HepG2 (cell line): ENCODE results near the gene TOR4A. TPM values are rescaled to one million over a fixed set of nuclear protein-coding genes. Genes with fewer than 3 reads are reported as not detected.

Experiments used
- ATF3 ChIP-seq: sonication (generic); formaldehyde crosslinking; IDR thresholded peaks from 2 replicates; pipeline ENCODE4 v1.4.0; 2020; ENCODE audit warnings: missing genetic modification reagents
- CBX2 ChIP-seq, 2 experiments: fragments of 200-600 bp in 1 of 2; sonication (generic); formaldehyde crosslinking in 1 of 2; IDR thresholded peaks; 2 replicates each; pipeline versions ENCODE4 v1.7.0 to v1.8.1; 2018 to 2022; ENCODE audit warnings: low read depth in 2 of 2, low read length in 1 of 2, mild to moderate bottlenecking in 1 of 2, missing genetic modification reagents in 1 of 2
- ELF4 ChIP-seq: sonication (generic); formaldehyde crosslinking; IDR thresholded peaks from 2 replicates; pipeline ENCODE4 v1.5.0; 2020; ENCODE audit warnings: missing genetic modification reagents, mild to moderate bottlenecking, moderate library complexity, borderline replicate concordance
- GTF3A ChIP-seq: sonication (generic); formaldehyde crosslinking; conservative IDR thresholded peaks from 2 replicates; pipeline ENCODE4 v1.4.0; 2020; ENCODE audit warnings: mild to moderate bottlenecking, missing genetic modification reagents
- KDM3A ChIP-seq: IDR thresholded peaks from 2 replicates; pipeline ENCODE4 v1.6.1; 2018; ENCODE audit warnings: low read depth, missing compliant biosample characterization
- PHF20 ChIP-seq: sonication (generic); formaldehyde crosslinking; IDR thresholded peaks from 2 replicates; pipeline ENCODE4 v1.5.0; 2020; ENCODE audit warnings: mild to moderate bottlenecking, missing genetic modification reagents
- PHF8 ChIP-seq: sonication (generic); formaldehyde crosslinking; IDR thresholded peaks from 2 replicates; pipeline ENCODE4 v1.5.0; 2020; ENCODE audit warnings: missing genetic modification reagents
- RFX1 ChIP-seq: fragments of 450-650 bp; IDR thresholded peaks from 2 replicates; pipeline ENCODE4 v1.6.1; 2017
- SNRNP70 ChIP-seq: fragments of 200-400 bp; formaldehyde crosslinking; IDR thresholded peaks from 2 replicates; pipeline ENCODE4 v1.6.1; 2017; ENCODE audit warnings: mild to moderate bottlenecking, low read depth, low read length, moderate library complexity
- SRY ChIP-seq: sonication (generic); formaldehyde crosslinking; IDR thresholded peaks from 2 replicates; pipeline ENCODE4 v1.8.0; 2022; ENCODE audit warnings: mild to moderate bottlenecking, missing genetic modification reagents
- SUZ12 ChIP-seq: fragments of 150-350 bp; IDR thresholded peaks from 2 replicates; pipeline ENCODE4 v1.6.1; 2014; ENCODE audit warnings: low read depth, low read length
- TFDP2 ChIP-seq: sonication (generic); formaldehyde crosslinking; IDR thresholded peaks from 2 replicates; pipeline ENCODE4 v1.4.0; 2020; ENCODE audit warnings: missing genetic modification reagents
- ZFP36 ChIP-seq: fragments of 150-350 bp; IDR thresholded peaks from 2 replicates; pipeline ENCODE4 v1.6.1; 2018; ENCODE audit warnings: borderline replicate concordance, low read length, low read depth; ENCODE audit not compliant: partially characterized antibody
- ZNF136 ChIP-seq: sonication (generic); formaldehyde crosslinking; IDR thresholded peaks from 2 replicates; pipeline ENCODE4 v1.8.1; 2022; ENCODE audit warnings: low read depth, mild to moderate bottlenecking, moderate library complexity, missing genetic modification reagents
- ZNF720 ChIP-seq: sonication (generic); formaldehyde crosslinking; IDR thresholded peaks from 2 replicates; pipeline ENCODE4 v1.4.0; 2020; ENCODE audit warnings: missing genetic modification reagents
- ZSCAN12 ChIP-seq: sonication (generic); formaldehyde crosslinking; IDR thresholded peaks from 2 replicates; pipeline ENCODE4 v1.9.0; 2021; ENCODE audit warnings: mild to moderate bottlenecking, missing genetic modification reagents
- polyA plus RNA-seq, 8 experiments: library from polyadenylated mRNA; depleted of rRNA in 3 of 8; stranded (reverse) in 7 of 8; unstranded in 1 of 8; fragments of >200 nt; fragmentation: Illumina TruSeq in 4 of 8; extraction: Trizol in 4 of 8; gene quantifications; 2 replicates each; pipeline versions ENCODE4 v1.2.1 to v1.2.3, GENCODE V29; 2011 to 2016; ENCODE audit warnings: low read depth in 4 of 8, missing spikeins in 1 of 8, mixed read lengths in 1 of 8; ENCODE audit not compliant: insufficient read depth in 1 of 8
- total RNA-seq, 5 experiments: library from RNA; depleted of rRNA; stranded (reverse); fragments of >200 nt; fragmentation: Illumina TruSeq; extraction: Trizol; gene quantifications; 2 replicates each; pipeline ENCODE4 v1.2.3, GENCODE V29; 2016; ENCODE audit warnings: low read depth in 1 of 5
- TF ChIP-seq, protein P1 (sequence below): sonication (generic); formaldehyde crosslinking; IDR thresholded peaks from 2 replicates; pipeline ENCODE4 v1.4.0; 2020; ENCODE audit warnings: mild to moderate bottlenecking, missing genetic modification reagents
- TF ChIP-seq, protein P2 (sequence below), 2 experiments: IDR thresholded peaks; 2 replicates each; pipeline ENCODE4 v1.6.1; 2011 to 2012; ENCODE audit warnings: low read length in 2 of 2, borderline replicate concordance in 1 of 2, low read depth in 1 of 2, mild to moderate bottlenecking in 1 of 2, moderate library complexity in 1 of 2
- TF ChIP-seq, protein P3 (sequence below): sonication (generic); formaldehyde crosslinking; IDR thresholded peaks from 2 replicates; pipeline ENCODE4 v1.9.0; 2021; ENCODE audit warnings: missing genetic modification reagents, borderline replicate concordance

The TOR4A gene
- total and polyA plus RNA-seq, 2 of the 13 experiments (the other 11 are each of a cell fraction or from before 2014, with no cell fraction given): 11.1 to 14.2 TPM

- TF ChIP-seq, protein P1, sequence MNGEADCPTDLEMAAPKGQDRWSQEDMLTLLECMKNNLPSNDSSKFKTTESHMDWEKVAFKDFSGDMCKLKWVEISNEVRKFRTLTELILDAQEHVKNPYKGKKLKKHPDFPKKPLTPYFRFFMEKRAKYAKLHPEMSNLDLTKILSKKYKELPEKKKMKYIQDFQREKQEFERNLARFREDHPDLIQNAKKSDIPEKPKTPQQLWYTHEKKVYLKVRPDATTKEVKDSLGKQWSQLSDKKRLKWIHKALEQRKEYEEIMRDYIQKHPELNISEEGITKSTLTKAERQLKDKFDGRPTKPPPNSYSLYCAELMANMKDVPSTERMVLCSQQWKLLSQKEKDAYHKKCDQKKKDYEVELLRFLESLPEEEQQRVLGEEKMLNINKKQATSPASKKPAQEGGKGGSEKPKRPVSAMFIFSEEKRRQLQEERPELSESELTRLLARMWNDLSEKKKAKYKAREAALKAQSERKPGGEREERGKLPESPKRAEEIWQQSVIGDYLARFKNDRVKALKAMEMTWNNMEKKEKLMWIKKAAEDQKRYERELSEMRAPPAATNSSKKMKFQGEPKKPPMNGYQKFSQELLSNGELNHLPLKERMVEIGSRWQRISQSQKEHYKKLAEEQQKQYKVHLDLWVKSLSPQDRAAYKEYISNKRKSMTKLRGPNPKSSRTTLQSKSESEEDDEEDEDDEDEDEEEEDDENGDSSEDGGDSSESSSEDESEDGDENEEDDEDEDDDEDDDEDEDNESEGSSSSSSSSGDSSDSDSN (CRISPR knock-in tag): peak; percentile 59; the same call in 1 of the 2 replicates
- TF ChIP-seq PHF20 (CRISPR knock-in tag): no peak
- TF ChIP-seq ZFP36: no peak
- no peak for TF ChIP-seq TFDP2 (CRISPR knock-in tag)
- no peak for TF ChIP-seq RFX1
- no peak for TF ChIP-seq ELF4
- 0 out of 2 replicates have a peak, but pooled peaks have one; percentile 14 for TF ChIP-seq GTF3A (CRISPR knock-in tag)
- TF ChIP-seq ZNF720 (CRISPR knock-in tag): no peak
- TF ChIP-seq, protein P2, sequence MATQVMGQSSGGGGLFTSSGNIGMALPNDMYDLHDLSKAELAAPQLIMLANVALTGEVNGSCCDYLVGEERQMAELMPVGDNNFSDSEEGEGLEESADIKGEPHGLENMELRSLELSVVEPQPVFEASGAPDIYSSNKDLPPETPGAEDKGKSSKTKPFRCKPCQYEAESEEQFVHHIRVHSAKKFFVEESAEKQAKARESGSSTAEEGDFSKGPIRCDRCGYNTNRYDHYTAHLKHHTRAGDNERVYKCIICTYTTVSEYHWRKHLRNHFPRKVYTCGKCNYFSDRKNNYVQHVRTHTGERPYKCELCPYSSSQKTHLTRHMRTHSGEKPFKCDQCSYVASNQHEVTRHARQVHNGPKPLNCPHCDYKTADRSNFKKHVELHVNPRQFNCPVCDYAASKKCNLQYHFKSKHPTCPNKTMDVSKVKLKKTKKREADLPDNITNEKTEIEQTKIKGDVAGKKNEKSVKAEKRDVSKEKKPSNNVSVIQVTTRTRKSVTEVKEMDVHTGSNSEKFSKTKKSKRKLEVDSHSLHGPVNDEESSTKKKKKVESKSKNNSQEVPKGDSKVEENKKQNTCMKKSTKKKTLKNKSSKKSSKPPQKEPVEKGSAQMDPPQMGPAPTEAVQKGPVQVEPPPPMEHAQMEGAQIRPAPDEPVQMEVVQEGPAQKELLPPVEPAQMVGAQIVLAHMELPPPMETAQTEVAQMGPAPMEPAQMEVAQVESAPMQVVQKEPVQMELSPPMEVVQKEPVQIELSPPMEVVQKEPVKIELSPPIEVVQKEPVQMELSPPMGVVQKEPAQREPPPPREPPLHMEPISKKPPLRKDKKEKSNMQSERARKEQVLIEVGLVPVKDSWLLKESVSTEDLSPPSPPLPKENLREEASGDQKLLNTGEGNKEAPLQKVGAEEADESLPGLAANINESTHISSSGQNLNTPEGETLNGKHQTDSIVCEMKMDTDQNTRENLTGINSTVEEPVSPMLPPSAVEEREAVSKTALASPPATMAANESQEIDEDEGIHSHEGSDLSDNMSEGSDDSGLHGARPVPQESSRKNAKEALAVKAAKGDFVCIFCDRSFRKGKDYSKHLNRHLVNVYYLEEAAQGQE (IDR thresholded peaks at IDR 0.05; ENCODE audit: borderline replicate concordance in 1 of 2, low read depth in 1 of 2, low read length in 2 of 2): no peak
- no peak for TF ChIP-seq SNRNP70
- no peak for TF ChIP-seq KDM3A
- 0 out of 2 replicates have a peak, but pooled peaks have one; percentile 15 for TF ChIP-seq PHF8 (CRISPR knock-in tag)
- no peak for TF ChIP-seq SUZ12
- no peak for TF ChIP-seq CBX2 (IDR thresholded peaks at IDR 0.05; ENCODE audit: low read depth, low read length)
- no peak for TF ChIP-seq CBX2 (CRISPR knock-in tag; IDR thresholded peaks at IDR 0.05; ENCODE audit: low read depth)
- TF ChIP-seq ATF3: no peak
- TF ChIP-seq SRY (CRISPR knock-in tag): 0 out of 2 replicates have a peak, but pooled peaks have one; percentile 25
- no peak for TF ChIP-seq ZNF136 (CRISPR knock-in tag)
- TF ChIP-seq, protein P3, sequence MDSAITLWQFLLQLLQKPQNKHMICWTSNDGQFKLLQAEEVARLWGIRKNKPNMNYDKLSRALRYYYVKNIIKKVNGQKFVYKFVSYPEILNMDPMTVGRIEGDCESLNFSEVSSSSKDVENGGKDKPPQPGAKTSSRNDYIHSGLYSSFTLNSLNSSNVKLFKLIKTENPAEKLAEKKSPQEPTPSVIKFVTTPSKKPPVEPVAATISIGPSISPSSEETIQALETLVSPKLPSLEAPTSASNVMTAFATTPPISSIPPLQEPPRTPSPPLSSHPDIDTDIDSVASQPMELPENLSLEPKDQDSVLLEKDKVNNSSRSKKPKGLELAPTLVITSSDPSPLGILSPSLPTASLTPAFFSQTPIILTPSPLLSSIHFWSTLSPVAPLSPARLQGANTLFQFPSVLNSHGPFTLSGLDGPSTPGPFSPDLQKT: no peak
- no peak for TF ChIP-seq ZSCAN12
Observed at GRCh38 chr9:137234055-137234697, 43.4 kb upstream of the TOR4A start (continued).
